A673 (cell line): Measurements from ENCODE around the gene BPHL. TPM values are rescaled to one million over a fixed set of nuclear protein-coding genes. Genes with fewer than 3 reads are reported as not detected.

Experiments used
- BruUV-seq: library from RNA; stranded (reverse); fragments of 400-500 nt; replicated peaks from 2 replicates; lab custom pipeline; 2021; lab: Mats Ljungman, UMichigan
- CTCF ChIA-PET: fragments of 300-600 bp; sonication (Branson Sonifier 250); formaldehyde crosslinking; loops from one replicate; lab custom pipeline; 2022; ENCODE audit warnings: antibody characterized with exemption; lab: Charles Lee
- POLR2A ChIA-PET: fragments of 300-600 bp; sonication (Branson Sonifier 250); formaldehyde crosslinking; loops from one replicate; lab custom pipeline; 2022; ENCODE audit warnings: antibody characterized with exemption; ENCODE audit not compliant: low non-redundant PET; lab: Charles Lee
- DNase-seq: peaks from one replicate; pipeline ENCODE4 v3.0.0-alpha.2; 2015; ENCODE audit warnings: low spot score
- H3K27ac ChIP-seq: fragments of 200-600 bp; sonication (generic); 2 replicates; pipeline ENCODE4 v1.5.1; 2016; ENCODE audit warnings: mixed run types, low read depth, mild to moderate bottlenecking, mixed read lengths, antibody characterized with exemption, low read length; ENCODE audit not compliant: poor library complexity, severe bottlenecking
- H3K27me3 ChIP-seq: fragments of 200-600 bp; sonication (generic); replicated peaks from 2 replicates; pipeline ENCODE4 v1.6.1; 2017; ENCODE audit warnings: mixed run types, low read depth, mild to moderate bottlenecking, mixed read lengths, antibody characterized with exemption, low read length; ENCODE audit not compliant: insufficient read depth, poor library complexity
- H3K36me3 ChIP-seq: fragments of 200-600 bp; sonication (generic); 2 replicates; pipeline ENCODE4 v1.6.1; 2016; ENCODE audit warnings: mixed run types, mild to moderate bottlenecking, mixed read lengths, antibody characterized with exemption, low read length; ENCODE audit not compliant: insufficient read depth, poor library complexity, severe bottlenecking
- H3K4me1 ChIP-seq: fragments of 200-600 bp; sonication (generic); 2 replicates; pipeline ENCODE4 v1.6.1; 2017; ENCODE audit warnings: mixed run types, mild to moderate bottlenecking, mixed read lengths, antibody characterized with exemption, low read length; ENCODE audit not compliant: insufficient read depth, poor library complexity, severe bottlenecking
- H3K4me3 ChIP-seq: fragments of 200-600 bp; sonication (generic); 2 replicates; pipeline ENCODE4 v1.5.1; 2016; ENCODE audit warnings: low read depth, mixed run types, mild to moderate bottlenecking, mixed read lengths, low read length; ENCODE audit not compliant: poor library complexity, severe bottlenecking
- H3K9me3 ChIP-seq: fragments of 200-600 bp; sonication (generic); 2 replicates; pipeline ENCODE4 v1.6.1; 2016; ENCODE audit warnings: mixed run types, low read depth, mild to moderate bottlenecking, mixed read lengths, antibody characterized with exemption, low read length; ENCODE audit not compliant: poor library complexity, severe bottlenecking
- EZH2 ChIP-seq: fragments of 200-600 bp; sonication (generic); IDR thresholded peaks from 2 replicates; pipeline ENCODE4 v1.6.1; 2017; ENCODE audit warnings: borderline replicate concordance, low read depth, mild to moderate bottlenecking, mixed read lengths, antibody characterized with exemption, low read length; ENCODE audit not compliant: poor library complexity, severe bottlenecking
- intact Hi-C: fragments of 100-400 bp; cut with micrococcal nuclease; formaldehyde crosslinking; loops from one replicate; pipeline ENCODE4 v1.10.0; 2022; ENCODE audit not compliant: unreplicated experiment
- total RNA-seq: library from RNA; stranded (reverse); gene quantifications from 2 replicates; pipeline ENCODE4 v1.2.3, GENCODE V29; 2021
- TF ChIP-seq, protein P1 (sequence below): fragments of 300-800, 200-600 bp; sonication (generic); conservative IDR thresholded peaks from 2 replicates; pipeline ENCODE4 v1.5.1; 2017; ENCODE audit warnings: low read depth, mild to moderate bottlenecking, antibody characterized with exemption, low read length, moderate library complexity, mixed read lengths

The BPHL gene
- total RNA-seq, 1 experiment from 2014 or later, result 30.8 TPM

GRCh38 chr6:3073382-3073781, 45.1 kb upstream of the BPHL start:
- ChIA-PET POLR2A (no interaction called here), CTCF (no interaction called here)
- TF ChIP-seq, protein P1, sequence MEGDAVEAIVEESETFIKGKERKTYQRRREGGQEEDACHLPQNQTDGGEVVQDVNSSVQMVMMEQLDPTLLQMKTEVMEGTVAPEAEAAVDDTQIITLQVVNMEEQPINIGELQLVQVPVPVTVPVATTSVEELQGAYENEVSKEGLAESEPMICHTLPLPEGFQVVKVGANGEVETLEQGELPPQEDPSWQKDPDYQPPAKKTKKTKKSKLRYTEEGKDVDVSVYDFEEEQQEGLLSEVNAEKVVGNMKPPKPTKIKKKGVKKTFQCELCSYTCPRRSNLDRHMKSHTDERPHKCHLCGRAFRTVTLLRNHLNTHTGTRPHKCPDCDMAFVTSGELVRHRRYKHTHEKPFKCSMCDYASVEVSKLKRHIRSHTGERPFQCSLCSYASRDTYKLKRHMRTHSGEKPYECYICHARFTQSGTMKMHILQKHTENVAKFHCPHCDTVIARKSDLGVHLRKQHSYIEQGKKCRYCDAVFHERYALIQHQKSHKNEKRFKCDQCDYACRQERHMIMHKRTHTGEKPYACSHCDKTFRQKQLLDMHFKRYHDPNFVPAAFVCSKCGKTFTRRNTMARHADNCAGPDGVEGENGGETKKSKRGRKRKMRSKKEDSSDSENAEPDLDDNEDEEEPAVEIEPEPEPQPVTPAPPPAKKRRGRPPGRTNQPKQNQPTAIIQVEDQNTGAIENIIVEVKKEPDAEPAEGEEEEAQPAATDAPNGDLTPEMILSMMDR, result no peak
- no peak for TF ChIP-seq EZH2
- no TSS peak for BruUV-seq
- H3K36me3 ChIP-seq, result peaks cover 5% of the 10 kb centered on the region
- no peak overlapping the region for H3K4me3 ChIP-seq
- H3K4me1 ChIP-seq, result peaks cover 21% of the 10 kb centered on the region
- no peaks in the 10 kb centered on the region for H3K27me3 ChIP-seq
- no peaks in the 10 kb centered on the region for H3K9me3 ChIP-seq
- no peak overlapping the region for H3K27ac ChIP-seq
- intact Hi-C loops, result no loop called here
- DNase-seq, result no peak

DNA sequence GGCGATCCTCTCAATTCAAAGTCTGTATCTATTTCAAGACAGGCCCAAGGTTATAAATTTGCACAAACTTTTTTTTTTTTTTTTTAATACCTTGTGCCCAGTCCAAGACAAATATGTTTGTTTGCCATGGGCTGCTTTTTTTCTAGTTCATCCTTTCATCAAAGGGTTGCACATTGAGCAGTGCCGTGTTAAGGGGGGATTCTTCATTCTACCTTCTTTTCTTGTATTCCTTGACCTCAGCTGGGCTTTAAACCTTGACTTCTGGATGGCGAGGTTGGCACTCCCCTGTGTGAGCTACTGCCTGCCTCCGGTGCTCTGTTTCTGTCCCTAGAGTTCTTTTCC, 42.8 kb upstream of the BPHL start:
- TF ChIP-seq EZH2, result no peak
- TF ChIP-seq, protein P1, result no peak
- ChIA-PET CTCF (no interaction called here), POLR2A (no interaction called here)
- Histone ChIP-seq H3K4me3 (no peak overlapping the region), H3K27ac (peak overlapping the region; percentile 0), H3K4me1 (peaks cover 10% of the 10 kb centered on the region), H3K9me3 (no peaks in the 10 kb centered on the region), H3K27me3 (no peaks in the 10 kb centered on the region), H3K36me3 (peaks cover 6% of the 10 kb centered on the region)
- BruUV-seq, result no TSS peak
- no peak for DNase-seq
- intact Hi-C loops, result no loop called here

GRCh38 chr6:3076320-3076719, 42.2 kb upstream of the BPHL start:
- Histone ChIP-seq H3K4me1 (peaks cover 10% of the 10 kb centered on the region), H3K4me3 (no peak overlapping the region), H3K27ac (peak overlapping the region; percentile 0), H3K27me3 (no peaks in the 10 kb centered on the region), H3K9me3 (no peaks in the 10 kb centered on the region), H3K36me3 (peaks cover 10% of the 10 kb centered on the region)
- DNase-seq, result no peak
- ChIA-PET POLR2A (no interaction called here), CTCF (no interaction called here)
- BruUV-seq, result no TSS peak
- TF ChIP-seq, protein P1, result no peak
- TF ChIP-seq EZH2, result no peak
- intact Hi-C loops, result no loop called here
